ENCODE measurements around the gene TAS1R1. TPM values are rescaled to one million over a fixed set of nuclear protein-coding genes. Genes with fewer than 3 reads are reported as not detected.

Gene TAS1R1
- total RNA-seq, 2 experiments from 2014 or later = 0.07 TPM; not detected in 1

DNA sequence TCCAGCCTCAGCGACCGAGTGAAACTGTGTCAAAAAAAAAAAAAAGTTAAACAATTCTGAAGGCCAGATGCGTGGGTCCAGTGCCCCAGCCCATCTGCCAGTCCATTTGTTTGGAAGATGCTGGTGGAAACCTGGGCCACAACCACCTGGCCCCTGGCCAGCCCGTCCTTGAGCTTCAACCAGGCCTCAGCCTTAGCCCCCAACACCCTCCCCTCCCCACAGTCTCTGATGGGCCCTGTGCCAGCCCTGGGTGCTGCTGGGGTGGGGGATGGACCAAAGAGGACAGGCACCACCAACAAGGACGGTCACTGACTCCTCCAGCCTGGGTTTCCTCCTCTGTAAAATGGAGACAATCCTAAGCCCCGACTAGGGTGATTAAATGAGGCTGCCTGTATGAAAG is 44.1 kb upstream of the TAS1R1 start:
- no peaks in the 10 kb centered on the region for H3K27me3 Mint-ChIP-seq
- no peaks in the 10 kb centered on the region for H3K9me3 Mint-ChIP-seq (ENCODE audit: low read depth)
- POLR2A ChIA-PET = no interaction called here
- H3K36me3 Mint-ChIP-seq (ENCODE audit: low read depth) = no peaks in the 10 kb centered on the region
- no peaks in the 10 kb centered on the region for H3K4me1 Mint-ChIP-seq
- intact Hi-C loops (cut with DNase I, micrococcal nuclease) = no loop called here
- ATAC-seq (no peak), DNase-seq (no peak)
- CTCF ChIA-PET = no interaction called here
- H3K27ac Mint-ChIP-seq = no peak overlapping the region
- no peak overlapping the region for H3K4me3 Mint-ChIP-seq

DNA sequence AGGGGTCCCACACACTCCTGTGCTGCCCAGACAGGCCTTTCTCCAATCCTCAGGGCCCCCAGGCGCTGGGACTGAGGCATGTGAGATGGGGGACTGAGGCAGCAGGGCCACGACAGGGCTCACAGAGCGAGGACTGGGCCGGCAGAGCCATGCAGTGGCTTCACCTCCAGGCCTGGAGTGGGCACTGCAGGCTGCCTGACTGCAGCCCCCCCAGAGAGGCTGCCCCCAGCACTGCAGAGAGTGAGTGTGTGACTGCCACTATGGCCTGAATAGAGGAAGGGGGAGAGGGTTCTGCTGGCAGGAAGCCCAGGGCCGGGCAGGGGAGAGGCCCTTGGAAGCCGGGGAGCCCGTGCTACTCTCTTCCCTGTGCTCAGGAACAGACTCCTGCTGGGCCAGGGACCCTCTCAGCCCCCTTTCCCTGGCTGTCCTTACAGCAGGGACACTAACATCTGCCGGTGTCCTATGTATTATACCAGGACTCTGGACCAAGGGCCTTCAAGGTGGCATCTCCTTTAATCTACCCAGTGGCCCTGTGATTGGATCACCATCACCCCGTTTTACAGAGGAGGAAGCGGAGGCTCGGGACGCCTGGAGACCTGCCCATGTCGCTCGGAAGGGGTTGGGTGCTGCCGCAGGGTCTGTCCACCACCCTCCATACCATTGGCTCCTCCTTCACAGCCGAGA is 43.4 kb upstream of the TAS1R1 start:
- ChIA-PET CTCF (no interaction called here), POLR2A (no interaction called here)
- DNase-seq (no peak), ATAC-seq (no peak)
- intact Hi-C loops (cut with DNase I, micrococcal nuclease) = no loop called here
- Mint-ChIP-seq H3K9me3 (ENCODE audit: low read depth) (no peaks in the 10 kb centered on the region), H3K27ac (no peak overlapping the region), H3K4me3 (no peak overlapping the region), H3K36me3 (ENCODE audit: low read depth) (no peaks in the 10 kb centered on the region), H3K4me1 (no peaks in the 10 kb centered on the region), H3K27me3 (no peaks in the 10 kb centered on the region)

DNA sequence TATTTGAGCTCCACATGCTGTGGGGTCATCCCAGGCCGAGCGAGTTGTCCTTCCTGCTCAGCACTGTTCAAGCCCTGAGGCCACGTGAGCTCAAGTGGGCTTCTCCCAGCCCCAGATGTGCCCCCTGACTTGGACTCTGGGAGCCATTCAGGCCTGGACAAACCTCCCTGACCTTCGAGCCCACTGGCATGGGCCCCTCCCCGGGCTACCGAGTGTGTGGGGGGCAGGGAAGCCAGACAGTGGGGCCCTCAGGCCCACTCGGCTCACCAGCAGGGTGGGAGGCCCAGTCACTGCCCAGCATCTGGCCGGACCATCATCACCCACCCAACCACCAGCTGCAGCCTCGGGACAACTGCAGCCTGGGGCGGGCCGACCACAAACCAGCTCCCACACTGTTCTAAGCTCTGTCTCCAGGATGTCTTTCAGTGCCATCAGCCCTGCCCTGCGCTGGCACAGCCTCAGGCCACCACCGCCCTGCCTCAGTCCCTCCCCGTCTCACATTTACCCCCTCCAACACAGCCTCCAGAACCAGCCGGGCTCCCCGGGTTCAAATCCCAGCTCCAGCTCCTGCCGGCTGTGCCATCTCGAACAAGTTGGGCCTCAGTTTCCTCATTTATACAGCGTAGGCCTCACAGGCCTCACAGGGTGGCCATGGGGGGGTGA is 42.7 kb upstream of the TAS1R1 start:
- POLR2A ChIA-PET = no interaction called here
- ATAC-seq (no peak), DNase-seq (no peak)
- Mint-ChIP-seq H3K4me1 (no peaks in the 10 kb centered on the region), H3K27ac (no peak overlapping the region), H3K36me3 (ENCODE audit: low read depth) (no peaks in the 10 kb centered on the region), H3K9me3 (ENCODE audit: low read depth) (no peaks in the 10 kb centered on the region), H3K27me3 (no peaks in the 10 kb centered on the region), H3K4me3 (no peak overlapping the region)
- intact Hi-C loops (cut with DNase I, micrococcal nuclease) = no loop called here
- CTCF ChIA-PET = no interaction called here

DNA sequence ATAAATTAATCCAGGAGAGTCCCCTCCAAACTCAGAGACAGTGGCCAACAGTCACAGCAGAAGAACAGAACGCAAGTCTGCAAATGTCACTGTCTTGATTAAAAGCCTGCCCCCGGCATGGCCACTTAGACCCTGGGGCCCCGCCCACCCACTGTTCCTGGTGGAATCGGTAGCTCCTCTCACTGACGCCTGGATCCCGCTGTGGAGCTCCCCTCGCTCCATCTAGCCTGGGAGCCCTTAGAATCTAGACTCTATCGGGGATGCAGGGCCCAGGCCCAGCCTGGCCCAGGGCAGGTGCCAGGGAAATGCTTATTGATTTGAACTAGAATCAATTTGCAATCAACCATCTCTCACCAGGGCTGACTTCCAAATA is 42.2 kb upstream of the TAS1R1 start:
- Mint-ChIP-seq H3K9me3 (ENCODE audit: low read depth) (no peaks in the 10 kb centered on the region), H3K27me3 (no peaks in the 10 kb centered on the region), H3K27ac (no peak overlapping the region), H3K36me3 (ENCODE audit: low read depth) (no peaks in the 10 kb centered on the region), H3K4me1 (no peaks in the 10 kb centered on the region), H3K4me3 (no peak overlapping the region)
- intact Hi-C loops (cut with DNase I, micrococcal nuclease) = no loop called here
- no peak for DNase-seq
- no peak for ATAC-seq
- ChIA-PET CTCF (interaction anchor here (0.8 kb wide), 1 partner anchor 108 kb away, joined by 3 read pairs; no protein-coding TSS in a partner anchor), POLR2A (no interaction called here)

DNA sequence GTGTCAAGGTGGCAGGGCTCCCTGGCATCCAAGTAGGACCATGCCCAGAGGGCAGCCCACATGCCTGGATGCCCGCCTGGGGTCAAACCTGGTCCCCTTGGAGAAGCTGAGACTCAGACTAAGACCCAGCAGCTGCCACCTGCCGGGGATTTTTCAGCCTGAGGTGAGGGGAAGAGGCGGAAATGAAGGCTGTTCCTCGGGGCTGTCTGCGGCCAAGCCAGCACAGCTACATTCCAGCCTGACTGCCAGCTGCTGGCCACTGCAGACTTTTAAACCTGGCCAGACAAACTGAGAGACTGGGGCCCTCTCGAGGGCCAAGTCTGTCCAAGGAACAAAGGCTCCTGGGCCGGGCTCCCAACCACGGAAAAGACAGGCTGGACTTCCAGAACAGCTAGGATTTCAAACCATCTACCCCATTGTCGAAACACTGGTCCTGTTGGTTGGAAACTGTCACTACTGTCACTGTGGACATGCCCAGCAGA is 41.7 kb upstream of the TAS1R1 start:
- H3K4me3 Mint-ChIP-seq = no peak overlapping the region
- no peak for ATAC-seq
- no peak for DNase-seq
- no peaks in the 10 kb centered on the region for H3K9me3 Mint-ChIP-seq (ENCODE audit: low read depth)
- H3K36me3 Mint-ChIP-seq (ENCODE audit: low read depth) = no peaks in the 10 kb centered on the region
- H3K4me1 Mint-ChIP-seq = no peaks in the 10 kb centered on the region
- no peaks in the 10 kb centered on the region for H3K27me3 Mint-ChIP-seq
- CTCF ChIA-PET = interaction anchor here (0.8 kb wide), 1 partner anchor 108 kb away, joined by 3 read pairs; no protein-coding TSS in a partner anchor
- H3K27ac Mint-ChIP-seq = no peak overlapping the region
- intact Hi-C loops (cut with DNase I, micrococcal nuclease) = no loop called here
- POLR2A ChIA-PET = no interaction called here

DNA sequence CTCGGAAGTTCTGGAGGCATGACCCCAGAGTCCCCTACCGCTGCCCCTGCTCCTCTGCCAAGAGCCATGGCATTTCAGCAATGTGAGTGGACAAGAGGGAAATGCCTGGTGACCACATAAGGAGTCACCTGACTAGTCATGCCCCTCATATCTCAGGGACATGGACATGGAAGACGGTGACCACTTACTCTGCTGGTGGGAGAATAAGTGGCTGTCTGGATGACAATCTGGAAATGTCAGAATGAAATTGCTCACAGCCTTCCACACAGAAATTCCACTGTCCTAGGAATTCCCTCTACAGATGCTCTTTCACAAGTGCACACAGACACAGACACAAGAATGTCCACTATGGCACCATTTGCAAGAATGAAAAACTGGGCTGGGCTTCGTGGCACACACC is 39.3 kb upstream of the TAS1R1 start:
- Mint-ChIP-seq H3K36me3 (ENCODE audit: low read depth) (no peaks in the 10 kb centered on the region), H3K4me3 (no peak overlapping the region), H3K27me3 (no peaks in the 10 kb centered on the region), H3K27ac (no peak overlapping the region), H3K4me1 (no peaks in the 10 kb centered on the region), H3K9me3 (ENCODE audit: low read depth) (no peaks in the 10 kb centered on the region)
- CTCF ChIA-PET = no interaction called here
- POLR2A ChIA-PET = no interaction called here
- intact Hi-C loops (cut with DNase I, micrococcal nuclease) = no loop called here
- ATAC-seq (no peak), DNase-seq (no peak)

DNA sequence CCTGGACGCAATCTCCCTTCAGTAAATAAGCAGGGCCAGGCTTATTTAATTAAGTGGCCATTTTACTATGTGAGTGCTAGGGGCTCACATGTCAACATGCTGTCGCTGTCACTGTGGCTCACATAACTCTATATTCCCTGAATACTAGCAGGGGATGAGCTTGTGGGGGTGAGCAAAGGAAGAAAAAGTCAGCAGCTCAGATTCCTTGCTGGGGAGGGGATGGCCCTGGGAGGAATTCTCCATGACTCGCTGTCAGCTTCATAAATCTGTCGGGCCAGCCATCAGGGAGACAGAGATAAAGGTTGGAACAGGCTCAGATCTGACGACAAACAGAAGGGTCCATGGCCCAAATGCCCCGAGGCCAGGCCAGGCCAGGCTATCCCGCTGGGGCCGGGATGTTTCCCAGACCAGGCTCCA is 37.7 kb upstream of the TAS1R1 start:
- ChIA-PET POLR2A (no interaction called here), CTCF (interaction anchor here (0.7 kb wide), 1 partner anchor 84 kb away, joined by 3 read pairs; no protein-coding TSS in a partner anchor)
- H3K27me3 Mint-ChIP-seq = no peaks in the 10 kb centered on the region
- H3K36me3 Mint-ChIP-seq (ENCODE audit: low read depth) = no peaks in the 10 kb centered on the region
- no peak overlapping the region for H3K4me3 Mint-ChIP-seq
- H3K9me3 Mint-ChIP-seq (ENCODE audit: low read depth) = no peaks in the 10 kb centered on the region
- DNase-seq (no peak), ATAC-seq (no peak)
- H3K27ac Mint-ChIP-seq = no peak overlapping the region
- H3K4me1 Mint-ChIP-seq = no peaks in the 10 kb centered on the region
- intact Hi-C loops (cut with DNase I, micrococcal nuclease) = no loop called here

DNA sequence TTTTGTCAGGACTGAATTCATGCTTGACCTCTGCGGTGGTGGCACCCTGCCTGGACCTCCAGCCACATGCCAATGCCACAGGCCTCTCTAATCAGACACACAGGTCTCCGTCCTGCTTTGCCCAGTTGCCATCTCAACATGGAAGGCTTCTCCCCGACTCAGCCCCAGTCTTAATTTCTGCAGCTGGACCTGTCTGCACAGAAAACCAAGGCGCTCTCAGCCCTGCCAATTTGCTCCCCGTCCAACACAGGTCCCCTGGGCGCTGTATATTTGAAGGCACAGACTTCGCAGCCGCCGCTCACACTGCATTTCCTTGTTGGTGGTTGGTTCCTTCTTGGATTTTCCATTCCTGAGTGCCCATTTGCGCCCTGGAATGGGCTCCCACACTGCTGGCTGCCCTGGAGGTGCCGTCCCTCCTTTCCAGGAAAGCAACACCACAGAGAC is 35.6 kb upstream of the TAS1R1 start:
- ATAC-seq (no peak), DNase-seq (no peak)
- H3K9me3 Mint-ChIP-seq (ENCODE audit: low read depth) = no peaks in the 10 kb centered on the region
- H3K4me1 Mint-ChIP-seq = no peaks in the 10 kb centered on the region
- H3K27ac Mint-ChIP-seq = no peak overlapping the region
- no peak overlapping the region for H3K4me3 Mint-ChIP-seq
- CTCF ChIA-PET = interaction anchor here (1.2 kb wide), 1 partner anchor 30 kb away, joined by 3 read pairs; no protein-coding TSS in a partner anchor
- H3K27me3 Mint-ChIP-seq = no peaks in the 10 kb centered on the region
- POLR2A ChIA-PET = no interaction called here
- H3K36me3 Mint-ChIP-seq (ENCODE audit: low read depth) = peaks cover 4% of the 10 kb centered on the region
- intact Hi-C loops (cut with DNase I, micrococcal nuclease) = no loop called here

DNA sequence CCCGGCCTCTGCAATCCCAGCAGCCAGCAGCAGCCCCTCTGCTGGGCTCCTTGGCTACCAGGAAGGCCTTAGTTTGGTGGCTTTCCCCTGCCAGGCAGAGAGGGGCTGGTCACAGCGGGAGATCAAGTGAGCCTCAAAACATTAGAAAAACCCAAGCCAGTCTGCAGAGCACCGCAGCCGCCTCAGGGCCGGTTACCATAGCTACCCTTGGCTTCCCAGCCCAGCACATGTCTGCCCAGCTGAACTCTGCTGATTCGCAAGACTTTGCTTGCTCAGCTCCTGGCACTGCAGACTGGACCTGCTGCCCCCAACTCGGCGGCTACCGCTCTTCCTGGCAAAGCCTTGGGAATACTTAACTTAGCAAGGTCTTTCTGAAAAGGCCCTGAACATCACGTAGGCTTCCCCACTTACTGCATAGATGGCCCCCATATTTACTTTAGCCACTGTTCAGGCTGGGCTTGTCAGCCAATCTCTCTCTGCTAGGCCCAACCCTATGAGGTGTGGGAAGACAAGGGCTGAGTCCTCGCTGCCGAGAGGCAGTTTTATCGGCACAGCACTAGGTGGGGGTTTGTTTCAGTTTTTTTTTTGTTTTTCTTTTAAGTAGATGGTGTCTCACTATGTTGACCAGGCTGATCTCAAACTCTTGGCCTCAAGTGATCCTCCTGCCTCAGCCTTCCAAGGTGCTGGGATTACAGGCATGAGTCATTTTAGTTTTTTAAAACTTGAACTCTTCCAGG is 35.0 kb upstream of the TAS1R1 start:
- H3K36me3 Mint-ChIP-seq (ENCODE audit: low read depth) = peaks cover 4% of the 10 kb centered on the region
- H3K27ac Mint-ChIP-seq = no peak overlapping the region
- no peak overlapping the region for H3K4me3 Mint-ChIP-seq
- ATAC-seq (no peak), DNase-seq (no peak)
- intact Hi-C loops (cut with DNase I, micrococcal nuclease) = no loop called here
- no peaks in the 10 kb centered on the region for H3K27me3 Mint-ChIP-seq
- CTCF ChIA-PET = no interaction called here
- no peaks in the 10 kb centered on the region for H3K9me3 Mint-ChIP-seq (ENCODE audit: low read depth)
- POLR2A ChIA-PET = no interaction called here
- no peaks in the 10 kb centered on the region for H3K4me1 Mint-ChIP-seq

DNA sequence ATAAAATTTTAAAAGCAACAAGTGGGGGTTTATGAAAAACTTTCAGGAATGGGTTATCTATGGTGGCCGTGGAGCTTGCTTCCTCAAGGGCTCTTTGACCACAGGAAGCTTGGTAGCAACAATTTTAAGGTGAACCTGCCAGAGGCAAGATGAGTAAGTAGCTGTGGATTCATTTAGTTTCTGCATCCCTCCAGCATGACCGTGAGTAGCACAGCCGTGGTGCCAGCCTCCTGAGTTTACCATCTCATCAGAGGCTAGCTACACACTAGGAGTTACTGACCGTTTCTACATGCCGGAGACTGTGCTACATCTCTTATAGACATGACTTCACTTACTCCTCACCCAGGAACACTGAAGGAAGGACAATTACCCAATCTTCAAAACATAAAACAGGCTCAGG is 33.6 kb upstream of the TAS1R1 start:
- H3K27ac Mint-ChIP-seq = no peak overlapping the region
- H3K36me3 Mint-ChIP-seq (ENCODE audit: low read depth) = peaks cover 12% of the 10 kb centered on the region
- no peak for DNase-seq
- no peaks in the 10 kb centered on the region for H3K27me3 Mint-ChIP-seq
- CTCF ChIA-PET = interaction anchor here (1.1 to 1.2 kb wide), 2 partner anchors 32 to 125 kb away, joined by 3 to 5 read pairs; no protein-coding TSS in a partner anchor
- H3K4me3 Mint-ChIP-seq = no peak overlapping the region
- intact Hi-C loops (cut with DNase I, micrococcal nuclease) = no loop called here
- no peaks in the 10 kb centered on the region for H3K4me1 Mint-ChIP-seq
- POLR2A ChIA-PET = no interaction called here
- ATAC-seq = no peak
- H3K9me3 Mint-ChIP-seq (ENCODE audit: low read depth) = no peaks in the 10 kb centered on the region

DNA sequence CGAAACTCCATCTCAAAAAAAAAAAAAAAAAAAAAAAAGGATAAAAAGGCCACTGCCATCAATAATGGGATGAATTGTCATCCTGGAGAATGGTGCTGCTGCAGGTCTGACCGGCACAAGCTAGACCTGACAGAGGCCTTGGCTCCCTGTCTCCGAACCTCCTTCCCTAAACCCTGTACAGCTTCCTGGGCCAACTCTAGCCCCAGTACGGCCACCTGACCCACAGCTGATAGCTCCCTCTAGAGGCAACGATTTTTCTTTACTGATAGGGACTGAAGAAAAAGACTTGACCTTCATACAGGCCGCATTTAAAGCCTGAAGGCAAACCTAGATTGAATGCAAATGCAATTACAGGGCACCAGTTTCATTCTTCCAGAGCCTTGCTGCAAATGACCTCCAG is 31.5 kb upstream of the TAS1R1 start:
- intact Hi-C loops (cut with DNase I, micrococcal nuclease) = loop anchor here in 1 of 2 experiments (2.0 kb wide), 1 partner anchor 37 kb away; no protein-coding TSS in a partner anchor
- ChIA-PET POLR2A (no interaction called here), CTCF (interaction anchor here (0.8 to 1.2 kb wide), 3 partner anchors 8 to 30 kb away, joined by 3 read pairs; no protein-coding TSS in a partner anchor)
- Mint-ChIP-seq H3K27ac (no peak overlapping the region), H3K9me3 (ENCODE audit: low read depth) (no peaks in the 10 kb centered on the region), H3K4me3 (no peak overlapping the region), H3K27me3 (no peaks in the 10 kb centered on the region), H3K36me3 (ENCODE audit: low read depth) (peaks cover 21% of the 10 kb centered on the region), H3K4me1 (no peaks in the 10 kb centered on the region)
- ATAC-seq (no peak), DNase-seq (no peak)

DNA sequence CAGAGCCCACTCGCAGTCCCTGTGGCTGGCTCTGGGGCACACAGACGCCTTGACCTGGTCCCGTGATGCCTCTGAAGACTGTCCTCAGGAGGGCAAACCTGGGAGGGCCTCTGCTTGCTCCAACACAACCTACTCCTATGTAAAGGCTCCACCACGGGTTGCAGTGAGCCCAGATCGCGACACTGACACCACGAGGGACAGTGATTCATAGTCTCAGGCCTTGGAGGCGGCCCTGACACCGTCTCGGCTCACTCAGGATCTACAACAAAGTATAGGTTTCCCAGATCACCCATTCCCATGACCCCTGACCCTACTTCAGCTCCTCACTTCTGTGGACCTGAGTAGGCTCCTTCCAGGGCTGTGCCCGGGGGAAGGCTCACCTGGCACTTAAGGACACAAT is 28.8 kb upstream of the TAS1R1 start:
- Mint-ChIP-seq H3K4me3 (no peak overlapping the region), H3K4me1 (no peaks in the 10 kb centered on the region), H3K36me3 (ENCODE audit: low read depth) (peaks cover 30% of the 10 kb centered on the region), H3K27ac (no peak overlapping the region), H3K27me3 (no peaks in the 10 kb centered on the region), H3K9me3 (ENCODE audit: low read depth) (no peaks in the 10 kb centered on the region)
- DNase-seq (no peak), ATAC-seq (no peak)
- intact Hi-C loops (cut with DNase I, micrococcal nuclease) = no loop called here
- ChIA-PET POLR2A (no interaction called here), CTCF (no interaction called here)
